Pons (tissue), 1 donor: Measurements from ENCODE around the gene COL23A1.
"Not testable (repeated sequence)": the region's sequence is repeated elsewhere in the genome, so short reads cannot be mapped to it uniquely, and the experiment has no call there.

Source experiments
- DNase-seq: peaks from one replicate; pipeline ENCODE4 v3.0.0-alpha.2; 2016; ENCODE audit warnings: low spot score

Gene COL23A1

DNA sequence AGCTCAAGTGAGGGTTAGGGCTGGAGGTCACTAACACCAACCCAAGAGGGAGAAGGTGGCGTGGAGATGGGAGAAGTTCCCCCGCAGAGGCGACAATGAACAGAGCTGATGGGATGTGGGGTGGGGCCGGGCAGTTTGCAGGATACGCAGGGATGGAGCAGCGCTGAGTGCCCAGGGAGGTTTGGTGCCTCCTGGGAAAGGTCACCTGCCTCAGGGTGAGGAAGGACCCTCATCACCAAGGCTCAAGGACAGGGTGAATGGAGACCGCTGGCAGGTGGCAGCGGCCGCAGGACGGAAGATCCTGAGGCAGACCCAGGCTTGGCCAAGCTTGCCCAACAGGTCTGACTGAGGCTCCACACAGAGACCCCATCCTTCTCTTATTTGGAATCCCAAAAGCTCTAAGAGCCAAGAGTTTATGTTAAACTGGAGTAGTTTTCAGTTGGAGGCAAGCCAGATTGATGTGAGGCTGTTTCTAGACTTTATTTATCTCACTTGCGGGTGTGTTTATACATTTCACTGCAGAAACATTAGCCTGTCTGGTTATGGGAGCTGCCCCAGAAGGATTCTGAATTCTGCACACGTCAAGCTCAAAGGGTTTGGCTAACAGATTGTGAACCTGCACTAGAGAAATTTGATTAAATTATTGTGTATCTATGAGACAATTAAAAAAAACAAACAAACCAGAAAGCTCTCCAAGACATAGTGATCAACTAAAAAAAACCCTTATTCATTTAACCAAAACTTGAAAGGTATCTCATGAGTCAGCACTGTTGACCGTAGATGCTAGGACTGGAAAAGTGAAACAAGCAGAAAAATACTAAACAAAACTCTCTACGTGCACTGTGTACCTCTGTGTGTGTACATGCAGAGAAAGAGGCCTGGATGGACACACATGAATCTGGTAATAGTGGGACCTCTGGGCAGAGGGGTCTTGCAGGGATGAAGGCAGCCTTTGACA, 211.4 kb downstream of the COL23A1 start:
- no peak for DNase-seq

DNA sequence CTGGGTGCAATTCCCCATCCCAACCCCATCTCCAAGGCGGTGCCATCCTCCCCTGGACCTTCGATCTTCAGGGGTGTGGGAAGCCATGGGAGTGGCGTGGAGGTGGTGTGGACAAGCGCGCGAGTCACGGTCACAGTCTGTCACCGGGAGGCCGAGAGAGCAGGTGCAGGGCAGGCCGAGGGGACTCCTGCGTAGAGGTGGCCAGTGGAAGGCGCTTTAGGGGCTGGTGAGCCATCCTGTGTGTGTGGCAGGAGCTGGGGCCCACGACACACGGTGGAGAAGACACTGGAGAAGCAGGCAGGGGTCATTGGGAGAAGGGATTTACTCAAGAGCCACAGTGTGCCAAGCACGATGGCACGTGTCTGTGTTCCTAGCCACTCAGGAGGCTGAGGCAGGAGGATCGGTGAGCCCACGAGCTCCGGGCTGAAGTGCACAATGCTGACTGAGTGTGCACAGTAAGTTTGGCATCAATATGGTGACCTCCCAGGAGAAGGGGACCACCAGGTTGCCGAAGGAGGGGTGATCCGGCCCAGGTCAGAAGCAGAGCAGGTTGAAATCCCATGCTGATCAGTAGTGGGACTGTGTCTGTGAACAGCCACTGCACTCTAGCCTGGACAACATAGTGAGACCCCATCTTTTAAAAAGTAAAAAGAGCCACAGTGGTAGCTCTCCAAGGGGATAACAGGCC, 212.5 kb downstream of the COL23A1 start:
- DNase-seq, result no peak

DNA sequence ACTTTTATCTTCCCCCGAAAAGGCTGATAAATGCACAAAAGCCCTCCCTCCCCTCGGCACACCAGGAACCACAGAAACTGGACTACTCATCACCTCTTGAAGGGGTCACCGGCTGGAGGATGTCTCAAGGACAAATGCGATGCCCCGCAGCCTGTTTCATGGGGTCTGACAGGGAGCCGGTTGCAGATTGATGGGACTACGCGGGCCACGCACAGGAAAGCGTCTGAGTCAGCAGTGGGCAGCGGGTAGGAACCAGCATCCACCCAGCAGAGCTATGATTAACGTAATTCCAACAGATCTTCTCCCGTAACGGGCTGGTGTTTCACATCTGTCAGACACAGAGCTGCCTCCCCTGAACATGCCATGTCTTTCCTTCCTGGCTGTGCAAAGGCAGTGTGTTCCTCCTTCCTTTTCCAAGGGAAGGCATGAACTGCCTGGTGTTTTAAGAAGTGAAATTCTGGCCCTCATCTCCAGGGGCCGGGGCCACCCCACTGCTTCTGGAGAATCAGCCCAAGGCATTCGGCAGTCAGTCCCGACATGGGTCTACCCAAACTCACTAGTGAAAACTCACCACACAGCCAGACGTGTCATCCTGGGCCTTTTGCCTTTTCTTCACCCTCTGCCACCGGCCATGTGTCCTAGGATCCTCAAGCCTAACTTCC, 213.1 kb downstream of the COL23A1 start:
- DNase-seq, result no peak

DNA sequence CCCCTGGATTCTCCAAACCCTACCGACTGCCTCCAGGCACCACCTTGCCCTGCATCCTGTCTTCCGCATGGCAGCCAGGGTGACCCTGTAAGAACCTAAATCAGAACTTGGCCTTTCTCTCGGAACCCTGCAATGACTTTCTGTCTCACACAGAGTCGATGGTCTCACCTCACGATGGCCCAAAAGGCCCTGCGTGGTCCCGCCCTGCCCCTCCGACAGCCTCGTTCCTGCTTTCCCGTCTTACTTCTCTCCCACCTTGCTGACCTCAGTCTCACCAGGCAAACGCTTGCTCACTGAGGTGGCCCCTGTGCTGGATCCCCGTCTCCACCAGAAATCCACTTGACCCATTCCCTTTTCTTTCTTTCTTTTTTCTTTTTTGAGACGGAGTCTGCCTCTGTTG, 214.8 kb downstream of the COL23A1 start:
- no peak for DNase-seq

DNA sequence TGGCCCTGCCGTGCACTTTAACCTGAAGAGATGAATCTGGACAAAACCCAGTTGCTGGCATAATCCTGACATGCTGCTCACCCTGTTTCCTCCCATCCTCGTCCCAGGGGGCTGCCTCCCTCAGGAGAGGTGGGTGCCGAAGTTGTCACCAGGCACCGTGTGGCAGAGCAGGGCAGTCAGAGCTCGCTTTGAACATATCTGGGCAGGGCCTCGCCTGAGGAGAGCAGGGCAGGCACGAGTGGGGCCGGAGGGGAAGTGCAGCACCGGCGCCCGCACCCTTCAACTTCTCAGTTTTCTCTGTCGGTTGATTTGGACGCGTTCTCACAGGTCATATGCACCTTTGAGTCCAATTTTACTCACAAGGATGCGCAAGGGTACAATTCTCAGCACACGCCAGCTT, 216.5 kb downstream of the COL23A1 start:
- DNase-seq, result no peak

DNA sequence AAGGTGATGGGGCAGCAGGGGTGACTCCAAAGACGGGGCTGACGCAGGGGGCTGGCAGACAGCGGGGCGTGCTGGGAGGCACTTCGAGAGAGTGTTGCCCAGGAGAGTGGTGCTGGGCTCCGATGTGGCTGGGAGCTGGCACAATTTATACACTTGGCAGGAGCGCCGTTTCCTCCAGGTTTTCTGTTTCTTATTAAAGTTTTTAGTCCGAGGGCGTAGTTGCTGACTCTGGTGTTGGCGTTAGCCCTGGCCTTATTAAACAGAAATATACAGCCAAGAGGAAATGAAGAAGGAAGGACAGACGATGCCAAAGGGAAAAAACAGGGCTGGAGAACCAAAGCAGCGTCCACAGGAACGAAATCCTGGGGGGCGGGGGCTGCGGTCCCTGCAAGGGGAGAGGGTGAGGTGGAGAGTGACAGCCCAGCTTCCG, 218.0 kb downstream of the COL23A1 start:
- peak; percentile 27 for DNase-seq

DNA sequence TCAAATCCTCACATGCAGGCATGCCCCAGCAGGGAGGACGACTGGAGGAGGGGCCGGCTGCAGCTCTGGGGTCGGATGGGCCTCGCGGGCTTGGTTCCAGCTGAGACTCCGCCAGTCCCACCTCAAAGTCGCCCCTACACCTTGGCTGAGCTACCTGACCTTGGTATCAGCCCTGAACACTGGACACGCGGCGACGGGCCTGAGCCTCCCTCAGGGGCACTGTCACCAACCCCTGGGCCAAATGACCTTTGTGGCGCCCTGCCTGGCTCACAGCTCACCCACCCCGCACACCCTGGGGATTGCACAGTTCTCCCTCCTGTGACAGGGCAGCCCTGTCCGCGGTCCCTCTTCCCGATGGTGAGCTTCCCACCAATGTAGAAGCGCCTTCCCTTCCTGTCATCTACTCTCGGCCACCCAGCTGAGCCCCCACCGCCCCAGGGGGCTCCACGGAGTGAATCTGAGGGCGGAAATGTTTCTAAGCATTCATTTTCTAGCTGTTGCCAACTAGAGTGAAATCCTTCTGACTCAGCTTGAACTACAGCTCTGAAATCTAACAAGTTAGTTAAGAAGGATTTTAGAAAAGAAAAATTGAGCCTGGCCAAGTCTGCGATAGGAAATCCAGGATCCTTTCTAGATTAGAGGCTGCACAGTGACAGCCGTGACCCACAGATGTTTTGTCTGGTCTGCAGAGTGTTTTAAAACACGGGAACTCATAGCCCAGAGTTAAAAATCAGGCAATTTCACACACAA, 218.7 kb downstream of the COL23A1 start:
- DNase-seq, result no peak

DNA sequence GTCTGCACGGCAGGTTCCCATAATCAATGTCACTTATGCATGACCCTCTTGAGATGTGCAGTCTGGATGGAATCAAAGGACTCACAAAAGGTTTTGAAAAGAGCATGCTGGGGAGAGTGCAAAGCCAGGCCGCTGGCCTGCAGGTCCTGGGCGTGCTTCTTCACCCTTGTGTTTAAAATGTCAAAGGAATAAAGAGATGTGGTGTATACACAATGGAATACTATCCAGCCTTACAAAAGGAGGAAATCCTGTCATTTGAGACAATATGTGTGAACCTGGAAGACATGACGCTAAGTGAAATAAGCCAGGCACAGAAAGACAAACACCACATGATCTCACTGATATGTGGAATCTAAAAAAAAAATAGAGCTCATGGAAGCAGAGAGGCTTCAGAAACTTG, 220.1 kb downstream of the COL23A1 start:
- DNase-seq, result no peak

DNA sequence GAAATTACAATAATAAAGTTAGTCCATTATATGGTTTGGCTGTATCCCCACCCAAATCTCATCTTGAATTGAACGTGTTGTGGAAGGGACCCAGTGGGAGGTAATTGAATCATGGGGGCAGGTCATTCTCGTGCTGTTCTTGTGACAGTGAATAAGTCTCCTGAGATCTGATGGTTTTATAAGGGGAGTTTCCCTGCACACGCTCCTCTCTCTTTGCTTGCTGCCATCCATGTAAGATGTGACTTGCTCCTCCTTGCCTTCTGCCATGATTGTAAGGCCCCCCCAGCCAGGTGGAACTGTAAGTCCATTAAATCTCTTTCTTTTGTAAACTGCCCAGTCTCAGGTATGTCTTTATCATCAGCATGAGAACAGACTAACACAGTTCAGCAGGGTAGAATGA, 220.7 kb downstream of the COL23A1 start:
- DNase-seq, result not testable (repeated sequence)

DNA sequence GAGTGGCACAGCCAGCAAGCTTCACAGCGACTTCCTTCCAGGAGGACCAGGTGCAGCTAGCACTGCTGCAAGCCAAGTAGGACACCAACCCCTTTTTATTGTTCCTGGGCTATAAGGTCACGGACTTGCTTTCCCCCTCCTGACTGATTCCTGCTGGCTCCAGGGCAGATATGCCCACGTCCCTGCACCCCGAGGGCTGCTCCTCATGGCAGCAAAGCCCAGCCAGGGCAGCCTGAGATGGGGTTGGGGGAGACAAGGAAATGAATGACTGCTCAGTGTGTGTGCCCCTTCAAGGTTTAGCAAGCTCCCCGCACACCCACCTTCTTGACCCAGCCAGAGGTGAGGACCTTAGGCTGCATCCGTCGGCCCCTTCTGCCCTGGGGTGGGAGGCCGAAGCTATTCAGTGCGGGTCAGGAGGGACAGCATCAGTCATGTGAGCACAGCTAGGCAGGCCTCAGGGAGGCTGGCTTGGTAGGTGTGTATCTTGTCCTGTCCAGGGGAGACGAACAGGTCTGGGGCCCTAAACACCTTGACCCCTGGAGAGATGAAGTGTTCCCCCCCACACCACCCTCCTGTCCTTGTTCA, 221.4 kb downstream of the COL23A1 start:
- no peak for DNase-seq

DNA sequence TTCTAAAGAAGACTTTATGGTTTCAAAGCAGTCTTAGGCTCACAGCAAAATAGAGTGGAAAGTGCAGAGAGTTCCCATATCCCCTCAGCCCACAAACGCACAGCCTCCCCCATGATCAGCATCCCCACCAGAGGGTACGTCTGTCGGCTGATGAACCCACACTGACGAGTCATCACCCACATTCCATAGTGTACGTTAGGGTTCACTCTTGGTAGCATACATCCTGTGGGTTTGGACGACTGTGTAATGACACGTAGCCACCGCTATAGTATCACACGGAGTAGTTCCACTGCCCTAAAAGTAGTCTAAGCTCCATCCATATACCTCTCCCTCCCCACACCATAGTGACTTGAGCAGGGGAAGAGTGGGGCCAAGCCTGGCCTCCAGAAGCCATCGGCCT, 221.9 kb downstream of the COL23A1 start:
- no peak for DNase-seq

DNA sequence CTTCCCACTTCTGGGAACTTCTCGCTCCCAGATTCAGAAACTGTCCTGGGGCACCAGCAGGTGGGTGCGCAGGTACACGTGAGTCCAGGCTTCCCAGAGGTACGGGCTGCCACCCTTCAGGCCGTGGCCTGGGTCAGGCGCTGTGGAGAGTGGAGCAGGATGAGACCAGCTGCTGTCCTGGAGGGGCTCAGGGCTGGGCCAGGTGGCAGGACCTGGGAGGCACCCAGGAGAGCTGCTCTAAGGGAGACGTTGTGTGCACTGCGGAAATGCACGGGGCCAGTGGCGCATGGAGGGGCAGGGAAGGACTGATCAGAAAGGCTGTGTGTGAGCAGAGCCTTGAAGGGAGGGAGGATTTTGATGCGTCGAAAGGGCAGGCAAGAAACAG, 222.5 kb downstream of the COL23A1 start:
- DNase-seq, result no peak

DNA sequence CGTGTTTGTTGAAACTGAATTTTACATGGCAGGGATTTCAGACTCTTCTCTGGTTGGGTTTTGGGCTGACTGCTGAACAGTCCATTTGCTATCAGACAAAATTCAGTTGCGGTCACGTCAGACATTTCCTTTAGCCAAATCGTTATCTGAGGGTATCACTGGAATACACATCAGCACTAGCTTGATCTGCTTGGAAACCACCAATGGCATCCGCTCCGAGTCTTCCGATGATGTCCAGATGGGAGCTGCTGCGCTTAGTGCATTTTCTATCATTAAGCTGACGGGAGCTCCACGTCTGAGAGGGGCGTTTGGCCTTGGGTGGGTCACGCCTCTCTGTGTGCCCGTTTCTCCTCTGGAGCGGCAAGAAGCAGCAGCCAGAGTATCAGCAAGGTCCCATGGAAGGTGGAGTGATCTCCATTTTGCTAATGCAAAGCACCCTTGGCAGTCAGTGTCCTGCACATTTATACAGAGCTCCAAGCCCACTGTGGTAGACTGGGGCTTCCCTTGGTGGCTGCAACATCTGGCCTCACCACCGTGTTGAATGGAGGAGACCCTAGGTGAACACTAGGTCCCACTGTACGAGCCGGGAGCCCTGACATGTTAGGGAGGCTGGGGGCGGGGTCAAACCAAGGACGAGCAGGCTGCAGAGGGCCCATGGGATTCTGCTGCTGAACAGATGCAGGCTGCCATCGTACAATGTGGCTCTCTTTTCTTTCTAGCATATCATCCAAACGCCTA, 223.0 kb downstream of the COL23A1 start:
- no peak for DNase-seq

DNA sequence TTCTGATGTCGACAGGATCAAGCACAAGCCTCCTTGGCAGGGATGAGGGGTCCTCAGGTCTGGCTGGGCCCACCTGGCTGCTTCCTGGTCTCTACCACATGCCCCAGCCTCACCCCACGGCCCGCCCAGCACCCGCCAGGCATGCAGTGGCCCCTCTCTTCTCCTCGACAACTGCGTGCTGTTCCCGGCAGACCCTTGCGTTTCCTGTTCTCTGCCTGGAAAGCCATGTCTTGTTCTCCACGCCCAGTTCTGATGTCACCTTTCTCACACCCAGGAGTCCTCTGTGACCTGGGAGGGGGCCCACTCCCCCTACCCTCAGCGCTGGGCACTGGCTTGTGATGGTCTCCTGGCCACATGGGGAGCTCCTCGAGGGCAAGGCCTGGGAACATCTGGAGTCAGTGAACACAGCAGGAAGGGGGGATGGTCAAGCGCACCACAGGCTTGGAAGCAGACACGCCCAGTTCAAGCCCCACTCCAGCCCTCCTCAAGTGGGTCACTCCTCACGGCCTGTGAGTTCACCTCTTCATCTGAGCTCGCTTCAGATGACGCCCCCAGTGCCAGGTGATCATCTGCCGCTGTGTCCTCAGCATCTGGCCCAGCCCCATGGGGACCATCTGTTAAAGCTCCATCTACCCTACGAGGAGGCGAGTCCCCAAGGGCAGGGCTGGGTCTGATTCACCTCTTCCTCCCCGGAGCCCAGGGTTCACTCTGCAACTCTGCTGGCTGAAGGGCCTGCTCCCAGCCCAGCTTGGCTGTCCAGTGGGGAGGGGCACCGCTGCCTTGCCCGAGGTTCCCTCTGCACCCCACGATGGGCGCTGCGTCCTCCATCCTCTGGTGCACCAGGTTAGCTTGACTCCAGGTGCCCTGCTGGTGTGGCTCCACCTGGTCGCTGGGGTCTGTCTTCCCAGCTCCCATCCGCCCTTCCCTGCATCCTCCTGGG, 224.4 kb downstream of the COL23A1 start:
- DNase-seq, result no peak

DNA sequence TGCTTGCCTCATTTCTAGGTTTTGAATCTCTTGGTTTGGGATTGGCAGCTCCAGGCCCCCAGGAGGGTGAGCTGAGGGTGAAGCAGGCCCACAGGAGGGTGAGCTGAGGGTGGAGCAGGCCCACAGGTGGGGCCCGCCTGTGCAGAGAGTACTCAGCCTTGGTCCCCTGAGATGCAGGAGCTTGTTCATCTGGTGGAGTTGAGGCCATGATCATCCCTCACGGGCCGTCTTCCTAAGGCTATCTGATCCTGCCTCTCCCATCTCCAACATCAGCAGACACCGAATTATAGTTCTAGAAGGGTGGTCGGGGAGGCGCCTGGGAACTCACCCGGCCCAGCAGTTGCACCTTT, 225.9 kb downstream of the COL23A1 start:
- no peak for DNase-seq

DNA sequence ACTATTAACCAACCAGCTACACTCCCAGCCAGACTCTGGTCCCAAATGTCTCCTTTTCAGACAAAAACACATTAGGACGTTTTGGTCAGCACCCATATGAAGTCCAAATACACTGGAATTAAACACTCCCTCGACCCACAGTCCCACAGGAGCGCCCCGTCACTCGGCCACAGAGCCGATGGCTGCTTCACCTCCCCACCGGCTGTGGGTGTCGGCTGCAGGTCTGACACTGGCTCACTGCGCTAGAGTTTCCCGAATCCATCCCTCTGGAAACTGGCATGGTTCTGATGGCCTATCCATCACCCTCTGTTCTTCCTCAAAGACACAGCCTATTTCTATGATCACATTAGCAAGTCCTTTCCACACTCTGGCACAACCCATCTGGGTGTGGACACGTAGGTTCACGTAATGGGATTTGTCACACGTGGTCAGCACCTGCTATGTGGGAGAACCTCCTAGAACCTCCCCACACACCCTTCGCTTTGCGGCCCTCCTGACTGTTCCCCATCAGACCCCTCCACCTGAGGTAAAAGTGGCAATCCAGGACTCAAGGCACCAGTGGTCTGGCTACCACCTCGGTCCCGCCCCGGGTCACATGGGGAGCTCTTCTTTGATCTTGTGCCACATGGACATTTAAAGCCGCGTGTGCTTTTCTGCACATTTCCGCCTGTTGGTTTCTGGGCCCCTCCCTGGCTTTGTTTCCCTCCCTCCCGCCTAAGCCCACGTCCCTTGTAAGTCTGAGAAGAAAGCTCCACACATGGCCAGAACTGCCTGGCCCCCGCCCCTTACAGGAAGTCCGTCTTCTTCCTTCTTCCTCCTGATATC, 226.5 kb downstream of the COL23A1 start:
- DNase-seq, result no peak

DNA sequence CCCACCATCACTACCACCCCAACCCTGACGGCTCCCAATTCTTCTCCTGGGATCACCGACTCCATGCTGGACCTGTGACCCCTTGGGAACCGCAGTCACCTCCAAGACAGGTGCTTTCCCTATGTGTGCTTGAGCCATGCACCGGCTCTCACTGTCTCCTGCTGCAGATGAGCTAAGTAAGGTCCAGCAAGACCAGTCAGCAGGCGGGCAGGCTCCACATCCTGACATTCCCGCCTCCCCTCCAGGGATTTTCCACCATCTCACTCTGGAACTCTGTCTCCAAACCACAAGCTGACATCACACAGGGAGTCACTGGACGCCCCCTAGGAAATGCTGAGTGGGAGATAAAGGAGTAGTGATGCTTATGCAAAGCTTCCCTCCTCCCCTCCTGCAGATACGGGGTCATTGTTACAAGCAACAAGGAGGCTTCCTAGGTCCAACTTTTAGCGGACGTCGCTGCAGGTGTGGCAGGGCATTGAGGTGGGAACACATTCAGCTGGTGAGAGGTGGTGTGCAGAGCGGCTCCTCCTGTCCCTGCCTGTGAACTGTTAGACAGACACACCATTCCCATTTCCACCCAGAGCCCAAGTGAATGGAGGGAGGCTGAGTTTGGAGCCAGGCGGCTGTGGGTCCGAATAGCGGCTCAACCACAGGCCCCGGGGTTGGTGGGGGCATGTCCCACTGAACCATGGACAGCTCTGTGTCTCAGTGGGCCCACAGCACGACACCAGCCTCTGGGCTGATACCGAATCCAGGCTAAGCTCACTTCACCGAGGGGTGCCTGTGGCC, 228.3 kb downstream of the COL23A1 start:
- DNase-seq, result no peak

DNA sequence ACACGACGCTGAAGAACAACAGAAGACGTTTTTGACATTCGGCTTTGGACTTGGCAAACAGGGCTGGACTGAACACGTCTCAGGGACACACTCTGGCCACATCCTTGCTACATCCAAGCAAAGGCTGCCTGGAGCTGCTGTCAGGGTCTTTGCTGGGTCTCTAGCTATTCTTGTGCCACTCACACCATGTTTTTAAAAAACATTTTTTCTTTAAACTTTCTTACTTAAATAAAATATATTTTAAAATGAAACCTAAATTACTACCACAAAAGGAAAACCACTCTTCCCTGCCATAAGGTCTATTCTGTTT, 229.3 kb downstream of the COL23A1 start:
- DNase-seq, result no peak
